Vagina (tissue), 2 donors: ENCODE data around the gene SHE.

Experiments used
- CTCF ChIP-seq, 3 experiments: fragments of 450-650 bp in 2 of 3; fragments of 200-600 bp in 1 of 3; sonication (generic) in 1 of 3; IDR thresholded peaks; one replicate each; pipeline ENCODE4 v1.5.1; 2017 to 2019; ENCODE audit warnings: antibody characterized with exemption in 3 of 3, mild to moderate bottlenecking in 2 of 3, moderate library complexity in 2 of 3
- POLR2A ChIP-seq, 2 donors: fragments of 450-650 bp; IDR thresholded peaks; one replicate each; pipeline ENCODE4 v1.6.1; 2017; ENCODE audit warnings: antibody characterized with exemption in 2 of 2, mild to moderate bottlenecking in 2 of 2, moderate library complexity in 2 of 2

DNA sequence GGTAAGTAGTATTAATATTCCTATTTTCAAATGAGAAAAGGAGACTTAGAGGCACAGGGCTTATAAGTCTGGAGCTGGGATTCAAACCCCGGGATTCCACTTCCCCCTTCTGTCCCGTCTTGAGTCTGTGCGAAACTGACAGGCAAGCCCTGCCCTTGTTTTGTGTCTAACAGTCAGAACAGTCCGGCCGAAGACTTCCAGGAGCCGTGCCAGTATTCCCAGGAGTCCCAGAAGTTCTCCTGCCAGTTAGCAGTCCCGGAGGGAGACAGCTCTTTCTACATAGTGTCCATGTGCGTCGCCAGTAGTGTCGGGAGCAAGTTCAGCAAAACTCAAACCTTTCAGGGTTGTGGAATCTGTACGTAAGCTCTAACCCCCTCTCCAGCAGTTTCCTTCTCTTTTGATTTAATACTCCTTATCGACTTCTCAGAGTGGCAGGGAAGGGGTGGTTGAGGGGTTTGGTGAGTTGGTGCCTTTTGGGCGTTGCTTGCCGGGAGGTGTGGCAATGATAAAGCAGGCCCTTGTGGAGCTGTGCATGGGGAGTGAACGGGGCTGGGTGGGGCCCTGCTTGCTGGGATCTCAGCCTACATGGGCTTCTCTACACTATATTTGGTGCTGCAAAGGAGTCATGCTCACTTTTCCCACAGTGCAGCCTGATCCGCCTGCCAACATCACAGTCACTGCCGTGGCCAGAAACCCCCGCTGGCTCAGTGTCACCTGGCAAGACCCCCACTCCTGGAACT lies 67.7 kb downstream of the SHE start:
- no peak for TF ChIP-seq CTCF (IDR thresholded peaks at IDR 0.05)
- TF ChIP-seq POLR2A (IDR thresholded peaks at IDR 0.05) = no peak
